ENCODE measurements around the gene MOGAT1.
"Not testable (repeated sequence)": the region's sequence is repeated elsewhere in the genome, so short reads cannot be mapped to it uniquely, and the experiment has no call there.

The MOGAT1 gene

DNA sequence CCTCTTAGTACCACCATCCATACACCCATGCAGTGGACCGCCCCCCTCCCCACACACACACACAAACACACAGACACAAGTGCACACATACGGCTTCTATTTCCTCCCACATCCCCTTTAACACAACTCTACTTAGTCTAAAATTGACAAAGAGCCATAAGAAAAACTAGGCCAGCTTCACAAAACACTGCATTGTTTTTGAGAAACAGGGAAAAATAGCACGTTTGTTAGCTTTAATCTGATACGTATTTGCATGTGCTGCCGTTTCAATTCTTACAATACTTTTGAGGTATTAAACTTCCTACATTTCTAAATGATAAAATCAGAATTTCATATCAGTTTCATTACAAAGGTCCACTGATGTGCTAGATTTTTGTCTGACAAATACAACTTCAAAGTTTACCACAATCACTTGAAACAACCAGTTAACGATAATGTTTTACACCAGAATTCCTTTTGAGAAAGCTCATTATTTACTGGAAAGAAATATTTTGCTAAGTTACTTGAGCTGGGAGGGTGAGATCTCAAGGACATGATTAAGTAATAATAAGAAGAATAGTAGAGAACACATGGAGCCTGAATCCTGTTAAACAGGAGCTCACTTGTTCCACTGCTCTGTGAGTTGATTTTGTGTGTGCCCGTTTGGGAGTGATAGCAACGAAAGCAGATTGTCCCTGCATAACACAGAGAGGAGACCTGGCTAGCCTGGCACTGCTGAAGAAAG is 74.5 kb downstream of the MOGAT1 start:
- no peak for DNase-seq

DNA sequence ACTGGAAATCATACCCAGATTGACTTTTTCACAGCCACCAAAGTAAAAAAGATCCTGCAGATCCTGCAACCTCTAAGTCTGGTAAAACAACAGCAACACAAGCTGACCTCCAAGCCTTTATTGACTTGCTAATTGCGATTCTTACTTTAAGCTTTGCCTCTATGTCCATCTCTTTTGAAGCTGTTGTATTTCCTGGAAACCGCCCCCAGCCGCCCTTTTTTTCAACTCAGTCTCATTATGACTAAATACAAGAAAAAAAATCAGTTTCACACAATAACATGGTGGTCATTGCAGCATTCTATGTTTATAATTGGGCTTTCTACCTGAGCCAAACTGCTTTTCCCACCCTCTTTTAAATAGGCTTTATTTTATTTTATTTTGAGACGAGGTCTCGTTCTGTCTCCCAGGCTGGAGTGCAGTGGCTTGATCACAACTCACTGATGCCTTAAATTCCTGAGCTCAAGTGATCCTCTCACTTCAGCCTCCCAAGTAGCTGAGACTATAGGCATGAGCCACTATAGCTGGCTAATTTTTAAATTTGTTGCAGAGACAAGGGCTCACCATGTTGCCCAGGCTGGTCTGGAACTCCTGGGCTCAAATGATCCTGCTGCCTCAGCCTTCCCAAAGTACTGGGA is 76.2 kb downstream of the MOGAT1 start:
- DNase-seq, result no peak

DNA sequence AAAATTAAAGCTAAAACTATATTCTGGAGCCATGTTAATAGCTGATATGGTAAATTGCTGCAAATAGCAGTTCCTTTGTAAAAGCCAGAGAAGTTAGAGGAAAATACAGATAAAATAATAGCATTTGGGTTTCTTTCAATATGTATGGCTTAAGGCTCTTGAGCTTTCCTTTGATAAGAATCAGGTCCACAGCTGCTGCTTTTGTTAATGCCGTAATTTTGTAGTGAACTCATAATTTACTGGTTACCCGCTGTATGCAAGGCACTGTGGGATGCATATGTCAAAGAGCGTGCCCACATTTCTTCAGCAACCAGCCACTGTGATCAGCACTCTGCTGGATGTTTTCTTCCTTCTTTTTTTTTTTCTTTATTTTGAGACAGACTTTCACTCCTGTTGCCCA is 79.1 kb downstream of the MOGAT1 start:
- no peak for DNase-seq

DNA sequence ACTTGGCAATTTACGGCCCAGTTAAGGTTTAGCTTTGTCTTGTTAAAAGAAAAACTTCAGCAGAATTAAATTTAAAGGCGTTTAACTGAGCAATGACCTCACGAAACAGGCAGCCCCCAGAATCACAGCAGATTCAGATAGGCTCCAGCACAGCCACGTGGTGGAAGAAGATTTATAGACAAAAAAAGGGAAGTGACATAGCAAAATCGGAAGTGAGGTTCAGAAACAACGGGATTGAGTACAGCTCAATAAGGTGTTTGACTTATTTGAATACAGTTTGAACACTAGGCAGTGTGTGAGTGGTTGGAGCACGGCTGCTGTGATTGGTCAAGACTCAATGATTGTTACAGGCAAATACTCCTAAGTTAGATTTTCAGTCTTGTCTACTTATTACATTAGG is 79.8 kb downstream of the MOGAT1 start:
- no peak for DNase-seq

DNA sequence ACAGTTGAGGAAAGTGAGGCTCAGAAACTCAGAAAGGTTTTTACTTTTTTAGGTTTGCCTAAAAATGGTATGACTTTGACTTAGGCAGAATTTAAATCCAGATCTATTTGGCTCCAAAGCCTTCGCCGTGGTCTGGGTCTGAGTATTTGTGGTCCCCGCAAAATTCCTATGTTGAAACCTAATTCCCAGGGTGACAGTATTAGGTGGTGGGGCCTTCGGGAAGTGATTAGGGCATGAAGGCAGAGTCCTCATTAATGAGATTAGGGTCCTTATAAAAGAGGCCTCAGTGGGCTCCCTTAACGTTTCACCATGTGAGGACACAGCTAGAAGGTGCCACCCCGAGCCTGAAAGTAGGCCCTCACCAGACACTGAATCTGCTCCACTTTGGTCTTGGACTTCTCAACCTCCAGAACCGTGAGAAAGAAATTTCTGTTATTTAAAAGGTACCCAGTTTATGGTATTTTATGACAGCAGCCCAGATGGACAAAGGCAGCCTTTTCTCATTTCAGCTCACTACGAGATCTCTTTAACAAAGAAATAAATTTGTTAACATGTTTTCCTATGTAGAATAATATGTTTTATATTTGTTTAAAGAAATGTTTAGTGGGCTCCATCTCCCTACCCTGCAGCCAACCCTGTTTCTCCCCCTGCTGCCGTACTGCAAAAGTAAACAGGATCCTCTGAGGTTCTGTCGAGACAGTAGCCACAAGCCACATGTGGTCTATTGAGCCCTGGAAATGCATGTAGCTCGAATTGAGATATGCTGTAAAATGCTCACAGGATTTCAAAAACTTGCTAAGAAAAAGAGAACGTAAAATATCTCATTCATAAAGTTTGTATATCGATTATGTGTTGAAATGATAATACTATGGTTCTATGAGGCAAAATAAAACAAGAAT is 80.6 kb downstream of the MOGAT1 start:
- no peak for DNase-seq

DNA sequence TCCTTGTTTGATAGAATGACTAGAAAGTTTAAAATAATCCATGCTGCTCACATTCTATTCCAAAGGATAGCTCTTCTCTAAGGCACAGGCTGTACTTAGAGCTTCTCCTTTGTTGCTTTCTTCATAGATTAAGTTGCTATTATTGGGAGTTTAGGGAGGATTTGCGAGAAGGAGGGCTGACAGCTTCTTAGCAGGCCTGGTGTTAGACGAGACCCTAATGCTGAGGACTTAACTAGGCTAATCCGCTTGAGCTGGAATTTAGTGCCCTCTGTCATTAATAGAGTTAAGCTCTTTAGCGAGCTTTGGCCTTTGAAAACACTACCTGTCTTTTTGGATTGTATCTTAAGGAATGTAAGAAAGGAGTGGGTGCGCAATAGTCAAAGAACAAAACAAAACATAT is 81.3 kb downstream of the MOGAT1 start:
- DNase-seq, result no peak

DNA sequence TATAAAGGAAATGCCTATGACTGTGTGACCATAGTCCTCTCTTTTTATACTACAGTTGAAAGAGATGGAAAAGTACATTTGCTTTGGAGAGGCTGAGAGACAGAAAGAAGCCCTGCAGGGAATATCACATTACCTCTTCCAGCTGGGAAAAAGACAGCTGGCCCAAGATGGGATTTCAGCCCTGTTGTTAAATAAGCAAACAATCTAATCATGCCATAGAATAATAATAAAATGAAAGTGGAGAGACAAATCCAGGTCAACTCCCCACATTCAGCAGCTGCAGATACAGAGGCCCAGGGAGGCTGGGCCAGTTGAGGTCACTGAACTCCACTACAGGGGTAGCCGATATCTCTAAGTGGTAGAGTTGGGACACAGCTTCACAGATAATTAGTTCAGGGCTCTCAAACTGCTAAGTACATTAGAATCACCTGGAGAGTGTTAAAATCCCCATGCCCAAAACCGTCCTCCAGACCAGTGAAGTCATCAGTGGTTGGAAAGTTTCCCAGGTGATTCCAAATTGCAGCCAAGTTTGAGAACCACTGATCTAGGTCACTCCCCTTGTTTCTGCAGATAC is 81.9 kb downstream of the MOGAT1 start:
- DNase-seq, result no peak

DNA sequence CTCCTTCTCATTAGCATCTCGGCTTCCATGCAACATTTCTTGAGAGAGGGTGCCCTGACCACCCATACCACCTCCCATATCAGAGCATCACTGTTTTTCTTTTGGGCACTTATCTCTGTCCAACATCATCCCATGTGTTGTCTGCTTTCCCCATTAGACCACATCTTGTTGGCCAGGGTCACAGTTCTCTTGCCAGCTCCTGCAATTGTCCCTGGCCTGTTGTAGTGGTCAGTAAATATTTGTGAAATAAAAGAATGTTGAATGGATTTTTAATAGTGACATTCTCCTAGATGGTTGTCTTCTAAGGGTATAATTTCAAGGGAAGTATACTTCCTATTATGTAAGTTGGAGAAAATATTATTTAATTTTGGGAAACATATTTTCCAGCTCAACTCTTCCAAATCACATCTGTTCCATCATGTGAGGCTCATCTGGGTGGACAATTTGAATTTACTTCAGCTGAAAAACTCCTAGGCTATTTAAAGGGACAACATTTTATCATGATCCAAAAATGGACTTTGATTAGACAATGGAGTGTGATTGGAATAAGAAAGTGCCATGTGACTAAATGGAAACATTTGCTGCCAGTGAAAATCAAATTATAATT is 83.0 kb downstream of the MOGAT1 start:
- no peak for DNase-seq

DNA sequence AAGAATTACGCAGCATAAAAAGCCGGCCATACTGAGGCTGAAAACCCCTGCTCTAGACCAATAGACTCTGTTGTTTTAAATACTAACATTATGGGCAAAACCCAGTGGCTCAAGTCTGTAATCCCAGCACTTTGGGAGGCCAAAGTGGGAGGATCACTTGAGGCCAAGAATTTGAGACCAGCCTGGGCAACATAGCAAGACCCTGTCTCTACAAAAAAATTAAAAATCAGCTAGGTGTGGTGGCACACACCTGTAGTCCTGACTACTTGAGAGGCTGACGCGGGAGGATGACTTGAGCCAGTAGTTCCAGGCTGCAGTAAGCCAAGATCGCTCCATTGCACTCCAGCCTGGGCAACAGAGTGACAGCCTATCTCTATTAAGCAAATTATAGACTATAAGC is 84.1 kb downstream of the MOGAT1 start:
- DNase-seq, result not testable (repeated sequence)

DNA sequence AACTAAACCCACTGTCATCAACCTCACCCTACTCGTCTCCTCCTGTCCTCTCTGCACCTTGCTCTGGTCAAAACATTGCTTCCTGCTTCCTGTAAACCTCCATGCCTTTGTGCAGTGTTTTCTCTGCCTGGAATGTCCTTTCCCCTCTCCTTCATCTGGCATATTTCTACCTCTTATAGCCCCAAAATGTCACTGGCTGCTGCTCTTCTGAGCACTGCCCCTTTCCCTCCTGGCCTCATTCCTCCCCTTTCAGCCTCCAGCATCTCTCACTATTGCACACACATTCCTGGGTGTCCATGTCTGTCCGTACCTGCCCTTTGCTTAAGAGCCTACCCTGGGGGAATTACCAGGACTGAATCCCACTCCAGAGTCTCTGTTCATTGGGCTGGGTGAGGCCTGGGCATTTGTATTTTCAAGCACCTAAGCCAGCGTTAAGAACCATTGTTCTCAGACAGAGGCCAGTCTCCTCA is 84.9 kb downstream of the MOGAT1 start:
- DNase-seq, result no peak

DNA sequence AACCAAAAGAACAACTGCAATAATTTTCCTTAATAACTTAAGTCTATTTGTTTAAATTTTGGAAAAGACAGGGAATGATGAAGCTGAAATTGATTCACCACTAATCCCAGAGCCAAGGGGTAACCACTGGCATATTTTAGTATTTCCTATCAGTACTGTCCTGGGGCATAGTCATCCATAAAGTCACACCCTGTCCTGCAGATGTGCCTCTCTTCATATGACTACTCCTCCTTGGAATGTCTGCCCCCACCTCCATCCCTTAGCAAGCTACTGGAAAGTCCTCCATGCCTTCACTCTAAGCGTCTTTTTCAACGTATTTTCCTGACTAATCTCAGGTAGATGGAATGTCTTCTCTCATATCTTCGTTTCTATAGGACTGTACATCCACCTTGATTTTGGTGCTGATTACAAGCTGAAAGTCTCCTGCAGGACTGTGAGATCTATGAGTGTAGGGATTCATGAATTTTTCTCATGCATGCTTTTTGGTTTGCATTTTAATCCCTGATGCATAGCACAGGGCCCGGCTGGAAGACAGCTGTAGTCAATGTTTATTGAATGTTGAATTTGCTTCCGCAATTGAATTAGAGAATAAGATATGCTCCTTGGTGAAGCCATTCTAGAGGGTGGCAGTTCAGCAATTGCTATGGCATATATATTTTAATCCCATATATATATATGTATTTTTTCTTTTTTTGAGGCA is 85.6 kb downstream of the MOGAT1 start:
- no peak for DNase-seq
